ENCODE measurements around the gene KCNQ1. TPM values are rescaled to one million over a fixed set of nuclear protein-coding genes. Genes with fewer than 3 reads are reported as not detected.

KCNQ1 gene
- total and polyA plus RNA-seq, 9 of the 15 experiments (the other 6 are each of a cell fraction or from before 2014, with no cell fraction given): 0.44 TPM; not detected in 8

DNA sequence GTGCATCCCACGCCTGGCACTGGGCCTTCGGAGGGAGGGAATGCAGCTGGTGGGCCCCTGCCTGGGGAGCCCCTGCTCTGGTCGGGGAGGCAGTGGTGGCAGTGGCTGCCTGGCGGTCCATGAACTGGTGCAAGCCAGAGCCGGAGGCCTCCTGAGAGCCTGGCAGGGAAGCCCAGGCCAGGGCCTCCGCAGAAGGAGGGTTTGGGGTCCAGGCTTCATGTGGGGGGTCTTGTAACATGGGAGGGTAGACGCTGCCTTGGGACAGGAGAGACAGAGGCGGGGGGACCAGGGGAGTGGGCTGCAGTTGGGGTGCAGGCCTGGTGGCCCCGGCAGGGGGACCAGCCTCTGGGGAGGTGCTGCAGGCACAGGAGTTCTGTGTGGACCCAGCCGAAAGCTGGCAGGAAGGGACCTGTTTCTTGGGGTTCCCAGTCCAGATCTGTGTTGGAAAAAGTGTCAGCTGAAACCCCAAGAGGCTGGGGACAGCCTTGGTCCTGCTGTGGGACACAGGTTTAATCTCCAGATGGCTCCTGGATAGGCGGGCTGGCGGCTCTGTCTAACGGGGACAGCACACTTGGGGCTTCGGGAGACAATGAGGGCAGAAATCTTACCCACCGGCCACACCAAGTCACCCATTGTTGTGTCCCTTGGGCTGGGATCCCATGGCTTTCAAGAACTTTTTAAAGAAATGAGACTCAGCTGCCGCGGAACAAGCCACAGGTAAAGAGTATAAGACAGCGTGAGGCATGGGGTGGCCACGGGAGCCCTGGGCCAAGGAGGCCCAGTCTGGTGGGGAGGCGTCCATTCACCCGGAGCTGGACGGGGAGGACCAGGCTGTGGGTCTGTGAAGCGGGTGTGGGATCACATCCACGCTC is 73.5 kb downstream of the KCNQ1 start:
- DNase-seq (ENCODE audit: extremely low read depth in 1 of 4, low spot score in 3 of 4) (no peak), ATAC-seq (no peak), FAIRE-seq (no peak)
- Histone ChIP-seq H3K4me2 (ENCODE audit: insufficient read depth, low read length) (no peak overlapping the region), H3K4me3 (no peak overlapping the region), H3K27me3 (ENCODE audit: control insufficient read depth in 2 of 2, insufficient read depth in 2 of 2, low read length in 2 of 2) (peaks cover 35 to 93% of the 10 kb centered on the region in 2 experiments), H3K4me1 (replicated peaks in 1 of 2; ENCODE audit: control insufficient read depth in 2 of 2, insufficient read depth in 2 of 2, low read length in 2 of 2) (peaks cover 0 to 34% of the 10 kb centered on the region in 2 experiments; a peak in 2 of 5 replicates), H3K9me1 (ENCODE audit: control insufficient read depth, insufficient read depth, low read length) (no peaks in the 10 kb centered on the region), H3K79me2 (ENCODE audit: control insufficient read depth, insufficient read depth, low read length) (no peaks in the 10 kb centered on the region), H4K20me1 (replicated peaks; ENCODE audit: control insufficient read depth, insufficient read depth, low read length) (0 out of 2 replicates have a peak, but pooled peaks cover 10% of the 10 kb centered on the region), H3K9me3 (replicated peaks; ENCODE audit: control insufficient read depth, insufficient read depth, low read depth, low read length) (no peaks in the 10 kb centered on the region), H3K9ac (ENCODE audit: insufficient read depth in 1 of 2, low read depth in 2 of 2, low read length in 2 of 2) (no peak overlapping the region; a peak in 1 of 4 replicates), H2AFZ (ENCODE audit: low read depth, low read length) (no peak overlapping the region), H3K27ac (ENCODE audit: extremely low read depth, low read depth, low read length) (no peak overlapping the region), H3K36me3 (ENCODE audit: control insufficient read depth, insufficient read depth, low read length) (no peaks in the 10 kb centered on the region)
- POLR2A ChIA-PET: interaction anchor here (0.7 kb wide), 1 partner anchor 13 kb away, joined by 3 read pairs; no protein-coding TSS in a partner anchor
- no TSS peak for BruUV-seq (replicated peaks)
- TF ChIP-seq, protein P1, sequence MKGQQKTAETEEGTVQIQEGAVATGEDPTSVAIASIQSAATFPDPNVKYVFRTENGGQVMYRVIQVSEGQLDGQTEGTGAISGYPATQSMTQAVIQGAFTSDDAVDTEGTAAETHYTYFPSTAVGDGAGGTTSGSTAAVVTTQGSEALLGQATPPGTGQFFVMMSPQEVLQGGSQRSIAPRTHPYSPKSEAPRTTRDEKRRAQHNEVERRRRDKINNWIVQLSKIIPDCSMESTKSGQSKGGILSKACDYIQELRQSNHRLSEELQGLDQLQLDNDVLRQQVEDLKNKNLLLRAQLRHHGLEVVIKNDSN (CRISPR knock-in tag; IDR thresholded peaks at IDR 0.05): no peak
- TF ChIP-seq, protein P2, sequence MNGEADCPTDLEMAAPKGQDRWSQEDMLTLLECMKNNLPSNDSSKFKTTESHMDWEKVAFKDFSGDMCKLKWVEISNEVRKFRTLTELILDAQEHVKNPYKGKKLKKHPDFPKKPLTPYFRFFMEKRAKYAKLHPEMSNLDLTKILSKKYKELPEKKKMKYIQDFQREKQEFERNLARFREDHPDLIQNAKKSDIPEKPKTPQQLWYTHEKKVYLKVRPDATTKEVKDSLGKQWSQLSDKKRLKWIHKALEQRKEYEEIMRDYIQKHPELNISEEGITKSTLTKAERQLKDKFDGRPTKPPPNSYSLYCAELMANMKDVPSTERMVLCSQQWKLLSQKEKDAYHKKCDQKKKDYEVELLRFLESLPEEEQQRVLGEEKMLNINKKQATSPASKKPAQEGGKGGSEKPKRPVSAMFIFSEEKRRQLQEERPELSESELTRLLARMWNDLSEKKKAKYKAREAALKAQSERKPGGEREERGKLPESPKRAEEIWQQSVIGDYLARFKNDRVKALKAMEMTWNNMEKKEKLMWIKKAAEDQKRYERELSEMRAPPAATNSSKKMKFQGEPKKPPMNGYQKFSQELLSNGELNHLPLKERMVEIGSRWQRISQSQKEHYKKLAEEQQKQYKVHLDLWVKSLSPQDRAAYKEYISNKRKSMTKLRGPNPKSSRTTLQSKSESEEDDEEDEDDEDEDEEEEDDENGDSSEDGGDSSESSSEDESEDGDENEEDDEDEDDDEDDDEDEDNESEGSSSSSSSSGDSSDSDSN (IDR thresholded peaks at IDR 0.05; ENCODE audit: borderline replicate concordance in 1 of 2, low read depth in 2 of 2, low read length in 2 of 2): no peak
- TF ChIP-seq ELF2 (CRISPR knock-in tag; IDR thresholded peaks at IDR 0.05) (no peak), PHF8 (IDR thresholded peaks at IDR 0.05; ENCODE audit: borderline replicate concordance, low read length) (no peak), ERF (CRISPR knock-in tag; IDR thresholded peaks at IDR 0.05) (no peak), LARP7 (IDR thresholded peaks at IDR 0.05) (no peak)
- TF ChIP-seq, protein P3, sequence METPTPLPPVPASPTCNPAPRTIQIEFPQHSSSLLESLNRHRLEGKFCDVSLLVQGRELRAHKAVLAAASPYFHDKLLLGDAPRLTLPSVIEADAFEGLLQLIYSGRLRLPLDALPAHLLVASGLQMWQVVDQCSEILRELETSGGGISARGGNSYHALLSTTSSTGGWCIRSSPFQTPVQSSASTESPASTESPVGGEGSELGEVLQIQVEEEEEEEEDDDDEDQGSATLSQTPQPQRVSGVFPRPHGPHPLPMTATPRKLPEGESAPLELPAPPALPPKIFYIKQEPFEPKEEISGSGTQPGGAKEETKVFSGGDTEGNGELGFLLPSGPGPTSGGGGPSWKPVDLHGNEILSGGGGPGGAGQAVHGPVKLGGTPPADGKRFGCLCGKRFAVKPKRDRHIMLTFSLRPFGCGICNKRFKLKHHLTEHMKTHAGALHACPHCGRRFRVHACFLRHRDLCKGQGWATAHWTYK (CRISPR knock-in tag; IDR thresholded peaks at IDR 0.05): no peak
- intact Hi-C loops (cut with micrococcal nuclease) (no loop called here), in situ Hi-C loops (cut with MboI) (loop anchor here (10.0 kb wide), 1 partner anchor 314 kb away; no protein-coding TSS in a partner anchor)
- 4% methylated on average over 24 of the region's 24 CpGs for WGBS (ENCODE audit: insufficient coverage, low coverage, missing lambda C conversion rate)
- CTCF ChIA-PET (ENCODE audit: low intra/inter-chr PET ratio): no interaction called here
